GM23248 (cell line): ENCODE data around the gene STT3B. TPM values are rescaled to one million over a fixed set of nuclear protein-coding genes. Genes with fewer than 3 reads are reported as not detected.
"Not testable (repeated sequence)": the region's sequence is repeated elsewhere in the genome, so short reads cannot be mapped to it uniquely, and the experiment has no call there.

ENCODE experiments used
- DNase-seq: peaks from one replicate; pipeline ENCODE4 v3.0.0-alpha.2; 2015
- H2AFZ ChIP-seq: fragments of 200-600 bp; sonication (generic); 2 replicates; pipeline ENCODE4 v1.6.1; 2016; ENCODE audit warnings: antibody characterized with exemption
- H3F3A ChIP-seq: fragments of 200-600 bp; sonication (generic); 2 replicates; pipeline ENCODE4 v1.6.1; 2016; ENCODE audit warnings: mild to moderate bottlenecking, antibody characterized with exemption, mixed run types; ENCODE audit not compliant: insufficient read depth
- H3K27ac ChIP-seq: fragments of 200-600 bp; sonication (generic); 2 replicates; pipeline ENCODE4 v1.5.1; 2016; ENCODE audit warnings: mild to moderate bottlenecking
- H3K27me3 ChIP-seq: fragments of 200-600 bp; sonication (generic); replicated peaks from 2 replicates; pipeline ENCODE4 v1.6.1; 2016; ENCODE audit warnings: mild to moderate bottlenecking; ENCODE audit not compliant: insufficient read depth
- H3K36me3 ChIP-seq: fragments of 200-600 bp; sonication (generic); 2 replicates; pipeline ENCODE4 v1.6.1; 2016; ENCODE audit warnings: low read depth, mild to moderate bottlenecking
- H3K4me1 ChIP-seq: fragments of 200-600 bp; sonication (generic); 2 replicates; pipeline ENCODE4 v1.6.1; 2016; ENCODE audit warnings: mild to moderate bottlenecking; ENCODE audit not compliant: insufficient read depth
- H3K4me2 ChIP-seq: fragments of 200-600 bp; sonication (generic); one replicate; pipeline ENCODE4 v1.6.1; 2016; ENCODE audit warnings: mild to moderate bottlenecking; ENCODE audit not compliant: unreplicated experiment
- H3K4me3 ChIP-seq: fragments of 200-600 bp; sonication (generic); 2 replicates; pipeline ENCODE4 v1.5.1; 2016; ENCODE audit warnings: mild to moderate bottlenecking
- H3K79me2 ChIP-seq: fragments of 200-600 bp; sonication (generic); 2 replicates; pipeline ENCODE4 v1.6.1; 2016; ENCODE audit warnings: mild to moderate bottlenecking; ENCODE audit not compliant: insufficient read depth
- H3K9ac ChIP-seq: fragments of 200-600 bp; sonication (generic); 2 replicates; pipeline ENCODE4 v1.6.1; 2016; ENCODE audit warnings: mild to moderate bottlenecking
- H3K9me2 ChIP-seq: fragments of 200-600 bp; sonication (generic); 2 replicates; pipeline ENCODE4 v1.6.1; 2016; ENCODE audit warnings: mixed run types, mild to moderate bottlenecking, moderate library complexity; ENCODE audit not compliant: insufficient read depth
- H3K9me3 ChIP-seq: fragments of 200-600 bp; sonication (generic); one replicate; pipeline ENCODE4 v1.6.1; 2017; ENCODE audit warnings: low read depth
- H4K20me1 ChIP-seq: fragments of 200-600 bp; sonication (generic); 2 replicates; pipeline ENCODE4 v1.6.0; 2016; ENCODE audit not compliant: insufficient read depth
- EZH2 ChIP-seq: fragments of 200-600 bp; sonication (generic); IDR thresholded peaks from 2 replicates; pipeline ENCODE4 v1.6.1; 2018; ENCODE audit warnings: antibody characterized with exemption, mild to moderate bottlenecking; ENCODE audit not compliant: insufficient read depth, poor library complexity, severe bottlenecking
- EZH2phosphoT487 ChIP-seq: fragments of 200-600 bp; sonication (generic); IDR thresholded peaks from 2 replicates; pipeline ENCODE4 v1.6.1; 2018; ENCODE audit warnings: antibody characterized with exemption, moderate library complexity, mild to moderate bottlenecking, low read depth; ENCODE audit not compliant: insufficient read depth
- WGBS, 2 experiments: methylation state at CpG; one replicate each; pipeline ENCODE4 v1.1.6; 2015 to 2017; ENCODE audit warnings: low lambda C conversion rate in 2 of 2, low coverage in 1 of 2; ENCODE audit errors: missing lambda C conversion rate in 2 of 2; 5-methylcytosine and 5-hydroxymethylcytosine counted together
- in situ Hi-C: fragments of 300-500 bp; cut with MboI; formaldehyde crosslinking; loops from 2 replicates; pipeline ENCODE4 v1.15.0; 2020
- polyA plus RNA-seq: library from polyadenylated mRNA; unstranded; fragments of >200 nt; fragmentation: Nextera tagmentation; extraction: Ambion mirVana; gene quantifications from 2 replicates; pipeline ENCODE4 v1.2.1, GENCODE V29; 2016
- total RNA-seq: library from RNA; depleted of rRNA; stranded (reverse); fragments of >200 nt; shearing (Covaris generic); gene quantifications from 2 replicates; pipeline ENCODE4 v1.2.3, GENCODE V29; 2014

STT3B gene
- total and polyA plus RNA-seq, 2 experiments from 2014 or later, result 81.5 to 174 TPM

- TF ChIP-seq EZH2phosphoT487, result no peak
- Histone ChIP-seq H3K4me3 (no peak overlapping the region), H3K79me2 (peaks cover 71% of the 10 kb centered on the region), H3K9ac (no peak overlapping the region), H2AFZ (no peak overlapping the region), H3K4me1 (0 out of 2 replicates have a peak, but pooled peaks cover 3% of the 10 kb centered on the region), H3K9me2 (no peaks in the 10 kb centered on the region), H3K9me3 (no peaks in the 10 kb centered on the region), H3K36me3 (peaks cover 2% of the 10 kb centered on the region; the same call in 1 of the 2 replicates), H3K4me2 (no peak overlapping the region), H3K27ac (no peak overlapping the region), H4K20me1 (0 out of 2 replicates have a peak, but pooled peaks cover 5% of the 10 kb centered on the region), H3F3A (no peaks in the 10 kb centered on the region), H3K27me3 (no peaks in the 10 kb centered on the region)
- in situ Hi-C loops, result no loop called here
- WGBS, 2 experiments, result 92 to 100% methylated on average over 1 of the region's 1 CpG
- DNase-seq, result no peak
Observed at GRCh38 chr3:31596176-31596575, 63.5 kb downstream of the STT3B start.

GRCh38 chr3:31600431-31600830, 67.7 kb downstream of the STT3B start:
- DNase-seq, result no peak
- no peaks in the 10 kb centered on the region for H3K9me2 ChIP-seq
- no peak overlapping the region for H3K9ac ChIP-seq
- H3K79me2 ChIP-seq, result peaks cover 69% of the 10 kb centered on the region
- TF ChIP-seq EZH2 (no peak), EZH2phosphoT487 (no peak)
- in situ Hi-C loops, result loop anchor here (25.0 kb wide), 1 partner anchor 537 kb away; no protein-coding TSS in a partner anchor
- H3K27ac ChIP-seq, result no peak overlapping the region
- H3K4me3 ChIP-seq, result no peak overlapping the region
- no peaks in the 10 kb centered on the region for H3K27me3 ChIP-seq
- H3K4me1 ChIP-seq, result no peaks in the 10 kb centered on the region
- H4K20me1 ChIP-seq, result no peaks in the 10 kb centered on the region
- H3K4me2 ChIP-seq, result no peak overlapping the region
- H3F3A ChIP-seq, result no peaks in the 10 kb centered on the region
- H2AFZ ChIP-seq, result no peak overlapping the region
- no peaks in the 10 kb centered on the region for H3K9me3 ChIP-seq
- peaks cover 4% of the 10 kb centered on the region; the same call in 1 of the 2 replicates for H3K36me3 ChIP-seq
- 97 to 98% methylated on average over 3 of the region's 3 CpGs for WGBS, 2 experiments

GRCh38 chr3:31605333-31605732, 72.6 kb downstream of the STT3B start:
- not testable (repeated sequence) for H2AFZ ChIP-seq, H4K20me1 ChIP-seq, H3K9me3 ChIP-seq, H3K4me3 ChIP-seq, H3K9me2 ChIP-seq, H3K27ac ChIP-seq, H3K36me3 ChIP-seq, DNase-seq, H3K4me2 ChIP-seq, H3K4me1 ChIP-seq, H3K27me3 ChIP-seq, H3K9ac ChIP-seq, H3F3A ChIP-seq
- H3K79me2 ChIP-seq, result peaks cover 92% of the 10 kb centered on the region
- in situ Hi-C loops, result loop anchor here (25.0 kb wide), 1 partner anchor 532 kb away; no protein-coding TSS in a partner anchor
- WGBS, 2 experiments, result 100% methylated on average over 1 of the region's 1 CpG

- H3K27ac ChIP-seq, result no peak overlapping the region
- 0 out of 2 replicates have a peak, but pooled peaks cover under 1% of the 10 kb centered on the region for H3K36me3 ChIP-seq
- no peak overlapping the region for H3K4me2 ChIP-seq
- no peaks in the 10 kb centered on the region for H3K9me2 ChIP-seq
- no peaks in the 10 kb centered on the region for H3K9me3 ChIP-seq
- in situ Hi-C loops, result loop anchor here (25.0 kb wide), 1 partner anchor 531 kb away; no protein-coding TSS in a partner anchor
- no peak for DNase-seq
- no peaks in the 10 kb centered on the region; the same call in 1 of the 2 replicates for H3F3A ChIP-seq
- TF ChIP-seq EZH2phosphoT487, result no peak
- H3K9ac ChIP-seq, result no peak overlapping the region
- H4K20me1 ChIP-seq, result no peaks in the 10 kb centered on the region
- no peak overlapping the region for H2AFZ ChIP-seq
- H3K4me3 ChIP-seq, result no peak overlapping the region
- no peaks in the 10 kb centered on the region for H3K4me1 ChIP-seq
- H3K27me3 ChIP-seq, result no peaks in the 10 kb centered on the region
- peaks cover 91% of the 10 kb centered on the region for H3K79me2 ChIP-seq
- WGBS, 2 experiments, result 100% methylated on average over 4 of the region's 4 CpGs
Observed at GRCh38 chr3:31606453-31606852, 73.7 kb downstream of the STT3B start.
